Fibroblast of mammary gland (primary cell): ENCODE data around the gene TMEM86B.
A peak's percentile ranks its signal among the peaks of the same experiment; 100 is the strongest.

Source experiments
- DNase-seq: peaks from one replicate; pipeline ENCODE4 v3.0.0-alpha.2; 2010; ENCODE audit warnings: low read depth
- H3K4me3 ChIP-seq: 2 replicates; pipeline ENCODE4 v1.5.1; 2011; ENCODE audit warnings: low read depth, mild to moderate bottlenecking, low read length, moderate library complexity; ENCODE audit not compliant: control insufficient read depth
- TF ChIP-seq, protein P1 (sequence below): conservative IDR thresholded peaks from 2 replicates; pipeline ENCODE4 v1.5.1; 2011; ENCODE audit warnings: low read depth, low read length, inconsistent platforms; ENCODE audit not compliant: control insufficient read depth, insufficient read depth

Gene TMEM86B

GRCh38 chr19:55189403-55189835, 39.1 kb downstream of the TMEM86B start:
- DNase-seq = peak; percentile 100
- TF ChIP-seq, protein P1, sequence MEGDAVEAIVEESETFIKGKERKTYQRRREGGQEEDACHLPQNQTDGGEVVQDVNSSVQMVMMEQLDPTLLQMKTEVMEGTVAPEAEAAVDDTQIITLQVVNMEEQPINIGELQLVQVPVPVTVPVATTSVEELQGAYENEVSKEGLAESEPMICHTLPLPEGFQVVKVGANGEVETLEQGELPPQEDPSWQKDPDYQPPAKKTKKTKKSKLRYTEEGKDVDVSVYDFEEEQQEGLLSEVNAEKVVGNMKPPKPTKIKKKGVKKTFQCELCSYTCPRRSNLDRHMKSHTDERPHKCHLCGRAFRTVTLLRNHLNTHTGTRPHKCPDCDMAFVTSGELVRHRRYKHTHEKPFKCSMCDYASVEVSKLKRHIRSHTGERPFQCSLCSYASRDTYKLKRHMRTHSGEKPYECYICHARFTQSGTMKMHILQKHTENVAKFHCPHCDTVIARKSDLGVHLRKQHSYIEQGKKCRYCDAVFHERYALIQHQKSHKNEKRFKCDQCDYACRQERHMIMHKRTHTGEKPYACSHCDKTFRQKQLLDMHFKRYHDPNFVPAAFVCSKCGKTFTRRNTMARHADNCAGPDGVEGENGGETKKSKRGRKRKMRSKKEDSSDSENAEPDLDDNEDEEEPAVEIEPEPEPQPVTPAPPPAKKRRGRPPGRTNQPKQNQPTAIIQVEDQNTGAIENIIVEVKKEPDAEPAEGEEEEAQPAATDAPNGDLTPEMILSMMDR = no peak
- H3K4me3 ChIP-seq = no peak overlapping the region

DNA sequence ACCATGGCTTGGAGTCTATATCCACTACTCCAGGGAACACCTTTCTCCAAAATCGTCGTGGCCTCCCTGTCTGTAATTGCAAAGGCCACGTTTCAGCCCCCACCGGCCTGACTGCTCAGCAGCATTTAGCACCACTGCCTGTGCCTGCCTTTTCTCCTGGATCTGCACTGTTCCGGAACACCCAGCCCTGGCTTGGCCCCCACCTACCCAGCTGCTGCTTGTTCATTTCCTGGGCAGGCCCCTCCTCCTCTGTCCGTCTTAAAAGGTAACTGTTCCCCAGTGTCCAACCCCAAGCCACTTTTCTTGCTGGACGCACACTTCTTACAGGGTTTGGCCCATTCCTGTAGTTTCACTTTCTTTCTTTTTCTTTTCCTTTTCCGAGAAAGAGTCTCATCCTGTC, 39.9 kb downstream of the TMEM86B start:
- DNase-seq = no peak
- TF ChIP-seq, protein P1 = no peak
- H3K4me3 ChIP-seq = no peak overlapping the region

GRCh38 chr19:55186080-55186479, 42.5 kb downstream of the TMEM86B start:
- no peak overlapping the region for H3K4me3 ChIP-seq
- TF ChIP-seq, protein P1 = no peak
- DNase-seq = no peak

- TF ChIP-seq, protein P1 = no peak
- H3K4me3 ChIP-seq = no peak overlapping the region
- no peak for DNase-seq
Measured at GRCh38 chr19:55181740-55182139, 46.8 kb downstream of the TMEM86B start.

DNA sequence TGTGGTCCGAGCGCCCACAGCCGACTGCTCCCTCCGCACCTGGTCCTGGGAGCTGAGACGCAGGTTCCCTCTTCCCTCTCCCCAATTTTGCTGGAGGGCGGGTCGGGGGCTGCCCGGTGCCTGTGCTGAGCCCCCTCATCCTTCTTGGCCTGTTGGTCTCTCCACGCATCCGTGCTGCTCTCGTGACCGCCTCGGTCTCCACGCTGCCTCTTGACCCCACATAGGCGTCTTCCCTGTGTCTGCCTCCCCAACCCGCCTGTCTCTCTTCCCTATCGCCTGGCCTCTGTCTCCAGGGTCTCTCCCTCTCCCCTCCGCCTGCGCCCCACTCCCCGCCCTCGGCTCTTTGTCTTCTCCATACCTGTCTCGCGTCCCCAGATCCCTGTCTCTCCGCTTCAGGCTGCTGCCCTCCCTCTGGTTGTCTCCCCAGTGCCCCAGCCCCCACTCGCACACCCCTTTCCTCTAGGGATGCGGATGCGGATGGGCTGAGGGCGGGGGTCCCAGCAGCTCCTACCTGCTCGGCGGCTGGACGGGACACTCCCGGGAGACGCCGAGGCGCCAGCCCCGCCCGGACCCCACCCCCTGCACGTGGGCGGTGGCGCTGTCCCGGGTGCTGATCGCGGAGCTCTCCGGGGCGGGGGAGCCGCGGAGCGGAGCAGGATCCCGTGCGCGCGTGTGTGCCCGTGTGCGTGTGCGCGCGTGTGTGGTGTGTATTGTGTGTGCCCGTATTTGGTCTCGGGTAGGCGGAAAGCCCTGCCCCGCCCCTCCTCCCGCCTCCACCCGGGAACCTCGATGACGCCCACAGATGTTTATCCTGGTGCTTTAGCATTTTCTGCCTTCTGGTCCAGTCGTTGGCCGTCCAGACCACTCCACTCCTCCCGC, 48.7 kb downstream of the TMEM86B start, which contains the start of gene SYT5:
Gene SYT5, minus strand, starts transcription at position 684 of the 879 bp plus-strand sequence. CDS start 1,248 bp downstream, outside the sequence.
- H3K4me3 ChIP-seq = peak within 1 kb of the TSS; percentile 29
- no peak for DNase-seq
- TF ChIP-seq, protein P1 = no peak

DNA sequence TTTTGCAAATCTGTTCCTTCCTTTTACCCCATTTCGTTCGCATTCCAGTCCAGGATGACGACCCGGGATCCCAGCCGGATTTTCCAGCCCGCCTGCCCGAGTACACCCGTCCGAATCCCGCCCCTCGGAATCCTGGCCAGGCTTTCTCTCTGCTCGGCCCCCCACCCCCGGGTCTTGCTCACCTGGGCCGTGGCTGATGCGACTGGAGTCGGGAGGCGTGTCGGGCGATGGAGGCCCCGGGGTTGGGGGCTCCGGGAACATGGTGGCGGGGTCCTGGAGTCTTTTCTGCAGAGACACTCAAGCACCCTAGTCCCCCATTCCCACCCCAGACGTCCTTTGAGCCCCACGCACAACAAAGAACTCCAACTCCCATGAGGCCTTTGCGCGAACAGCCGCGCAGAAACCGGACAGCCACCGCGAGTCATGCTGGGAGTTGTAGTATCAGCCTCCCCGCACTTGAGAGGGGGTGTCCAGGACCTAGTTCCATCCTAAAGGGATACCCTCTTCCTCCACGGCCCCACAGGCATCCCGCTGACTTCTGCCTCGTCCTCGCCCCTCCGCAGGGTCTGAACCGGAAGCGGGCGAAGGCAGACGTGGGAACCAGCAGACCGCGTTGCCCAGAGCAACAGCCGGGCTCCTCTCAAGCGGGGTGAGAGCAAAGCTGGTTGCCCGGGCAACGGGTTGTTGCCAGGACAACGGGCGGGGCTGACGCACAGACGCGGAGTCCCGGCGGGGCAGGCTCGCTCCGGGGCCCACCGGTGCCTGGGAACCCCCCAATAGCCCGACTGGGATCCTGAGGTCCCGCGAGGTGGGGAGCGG, 49.6 kb downstream of the TMEM86B start:
- TF ChIP-seq, protein P1 = no peak
- H3K4me3 ChIP-seq = peak overlapping the region; percentile 29
- peak; percentile 84 for DNase-seq
